HepG2 (cell line): ENCODE measurements around the gene GABARAPL2. TPM values are rescaled to one million over a fixed set of nuclear protein-coding genes. Genes with fewer than 3 reads are reported as not detected.

Source experiments
- ATAC-seq: fragments of 200-7000 bp; cut with Tn5 transposase; 3 replicates; pipeline ENCODE4 v1.9.1; 2020; ENCODE audit warnings: mild to moderate bottlenecking, moderate library complexity
- BruUV-seq: library from RNA; stranded (reverse); fragments of 400-500 nt; replicated peaks from 2 replicates; lab custom pipeline; 2021; lab: Mats Ljungman, UMichigan
- CTCF ChIA-PET: fragments of 300-600 bp; formaldehyde crosslinking; extraction: SDS; loops from one replicate; lab custom pipeline; 2021; ENCODE audit warnings: low total read pairs, inconsistent platforms, low intra/inter-chr PET ratio; lab: Yijun Ruan, JAX
- POLR2A ChIA-PET: fragments of 350-600 bp; sonication (Branson Sonifier 250); formaldehyde crosslinking; loops from one replicate; lab custom pipeline; 2020; ENCODE audit warnings: antibody characterized with exemption, inconsistent platforms; lab: Yijun Ruan, JAX
- DNase-seq: peaks from one replicate; pipeline ENCODE4 v3.0.0-alpha.2; 2015; ENCODE audit warnings: low spot score
- FAIRE-seq: peaks from 3 replicates; lab custom pipeline; 2011; peaks lifted over from hg19 to GRCh38; lab: Jason Lieb, UNC
- H2AFZ ChIP-seq: one replicate; pipeline ENCODE4 v1.6.1; 2011; ENCODE audit warnings: low read length, inconsistent platforms
- H3K27ac ChIP-seq: fragments of 300-600 bp; 3 replicates; pipeline ENCODE4 v1.8.0; 2011; ENCODE audit warnings: mixed run types, mild to moderate bottlenecking, mixed read lengths, low read length, inconsistent platforms; ENCODE audit not compliant: insufficient read depth; ENCODE audit errors: extremely low read length
- H3K27me3 ChIP-seq, 2 experiments: fragments of 200-600 bp in 1 of 2; 2 replicates in 1 of 2; 3 replicates in 1 of 2; pipeline versions ENCODE4 v1.6.0 to v1.8.0; 2011; ENCODE audit warnings: low read length in 2 of 2, mild to moderate bottlenecking in 2 of 2, moderate library complexity in 2 of 2, inconsistent platforms in 1 of 2; ENCODE audit not compliant: insufficient read depth in 2 of 2, control insufficient read depth in 1 of 2
- H3K36me3 ChIP-seq, 2 experiments: fragments of 200-600 bp in 1 of 2; replicated peaks in 1 of 2; 2 replicates in 1 of 2; 3 replicates in 1 of 2; pipeline versions ENCODE4 v1.5.1 to v1.8.0; 2011; ENCODE audit warnings: low read length in 2 of 2, inconsistent platforms in 1 of 2; ENCODE audit not compliant: insufficient read depth in 2 of 2, control insufficient read depth in 1 of 2
- H3K4me1 ChIP-seq: 2 replicates; pipeline ENCODE4 v1.5.1; 2012; ENCODE audit warnings: low read length, inconsistent platforms; ENCODE audit not compliant: insufficient read depth
- H3K4me2 ChIP-seq: 2 replicates; pipeline ENCODE4 v1.6.0; 2011; ENCODE audit warnings: low read depth, low read length, inconsistent platforms
- H3K4me3 ChIP-seq, 3 experiments: fragments of 200-600 bp in 1 of 3; sonication (generic), shearing (Covaris generic) in 1 of 3; replicated peaks in 1 of 3; 2 replicates each; pipeline ENCODE4 v1.5.1; 2011 to 2016; ENCODE audit warnings: low read length in 3 of 3, inconsistent platforms in 2 of 3, low read depth in 2 of 3, mild to moderate bottlenecking in 2 of 3, control low read depth in 1 of 3, mixed read lengths in 1 of 3; ENCODE audit not compliant: insufficient read depth in 1 of 3
- H3K79me2 ChIP-seq: one replicate; pipeline ENCODE4 v1.6.1; 2011; ENCODE audit warnings: low read length, inconsistent platforms; ENCODE audit not compliant: insufficient read depth
- H3K9ac ChIP-seq: 2 replicates; pipeline ENCODE4 v1.6.0; 2011; ENCODE audit warnings: mild to moderate bottlenecking, low read depth, low read length, inconsistent platforms; ENCODE audit not compliant: insufficient read depth
- H3K9me3 ChIP-seq: 2 replicates; pipeline ENCODE4 v1.5.1; 2012; ENCODE audit warnings: mild to moderate bottlenecking, low read length
- H4K20me1 ChIP-seq: 2 replicates; pipeline ENCODE4 v1.6.0; 2011; ENCODE audit warnings: inconsistent platforms, mild to moderate bottlenecking, low read length, moderate library complexity; ENCODE audit not compliant: insufficient read depth
- FOXO4 ChIP-seq: sonication (generic); formaldehyde crosslinking; conservative IDR thresholded peaks from 2 replicates; pipeline ENCODE4 v1.8.1; 2023; ENCODE audit warnings: missing genetic modification reagents
- SMAD9 ChIP-seq: sonication (generic); formaldehyde crosslinking; IDR thresholded peaks from 2 replicates; pipeline ENCODE4 v1.5.1; 2020; ENCODE audit warnings: mild to moderate bottlenecking, missing genetic modification reagents
- SP5 ChIP-seq: IDR thresholded peaks from 2 replicates; pipeline ENCODE4 v1.6.1; 2016; ENCODE audit warnings: low read depth, borderline replicate concordance
- WGBS: methylation state at CpG from one replicate; pipeline ENCODE4 v1.1.6; 2017; ENCODE audit warnings: low lambda C conversion rate; 5-methylcytosine and 5-hydroxymethylcytosine counted together
- in situ Hi-C: cut with HindIII; loops from 2 replicates; pipeline ENCODE4 v1.10.0; 2017; ENCODE audit warnings: low pct_unique_long_range_greater_than_20kb; ENCODE audit not compliant: extremely low pct_ligation_motif_present
- intact Hi-C: fragments of 100-400 bp; cut with micrococcal nuclease; formaldehyde crosslinking; loops from one replicate; pipeline ENCODE4 v1.10.0; 2022; ENCODE audit not compliant: unreplicated experiment
- polyA plus RNA-seq, 8 experiments: library from polyadenylated mRNA; depleted of rRNA in 3 of 8; stranded (reverse) in 7 of 8; unstranded in 1 of 8; fragments of >200 nt; fragmentation: Illumina TruSeq in 4 of 8; extraction: Trizol in 4 of 8; gene quantifications; 2 replicates each; pipeline versions ENCODE4 v1.2.1 to v1.2.3, GENCODE V29; 2011 to 2016; ENCODE audit warnings: low read depth in 4 of 8, missing spikeins in 1 of 8, mixed read lengths in 1 of 8; ENCODE audit not compliant: insufficient read depth in 1 of 8
- total RNA-seq, 5 experiments: library from RNA; depleted of rRNA; stranded (reverse); fragments of >200 nt; fragmentation: Illumina TruSeq; extraction: Trizol; gene quantifications; 2 replicates each; pipeline ENCODE4 v1.2.3, GENCODE V29; 2016; ENCODE audit warnings: low read depth in 1 of 5

The GABARAPL2 gene
- total and polyA plus RNA-seq, 2 of the 13 experiments (the other 11 are each of a cell fraction or from before 2014, with no cell fraction given) = 76.4 to 83.0 TPM

- no peak overlapping the region for H3K4me3 ChIP-seq
- no peak for FAIRE-seq
- WGBS = 87% methylated on average over 5 of the region's 5 CpGs
- H3K4me2 ChIP-seq = no peak overlapping the region
- no TSS peak for BruUV-seq
- H3K27me3 ChIP-seq = no peaks in the 10 kb centered on the region; a peak in 1 of 5 replicates
- H3K27ac ChIP-seq = no peak overlapping the region
- intact Hi-C loops = no loop called here
- in situ Hi-C loops = no loop called here
- no peaks in the 10 kb centered on the region for H3K9me3 ChIP-seq
- DNase-seq = no peak
- TF ChIP-seq SMAD9 (CRISPR knock-in tag) = no peak
- no peak overlapping the region for H2AFZ ChIP-seq
- H3K36me3 ChIP-seq = peaks cover 21 to 65% of the 10 kb centered on the region in 2 experiments
- no peak for ATAC-seq
- peaks cover 13% of the 10 kb centered on the region; the same call in 1 of the 2 replicates for H4K20me1 ChIP-seq
- H3K4me1 ChIP-seq = peaks cover 18% of the 10 kb centered on the region
- CTCF ChIA-PET = no interaction called here
- no peak overlapping the region for H3K9ac ChIP-seq
- POLR2A ChIA-PET = no interaction called here
- peaks cover 13% of the 10 kb centered on the region for H3K79me2 ChIP-seq
Measured at GRCh38 chr16:75570396-75571065, 4.4 kb downstream of the GABARAPL2 start.

- in situ Hi-C loops (no loop called here), intact Hi-C loops (no loop called here)
- Histone ChIP-seq H3K27me3 (no peaks in the 10 kb centered on the region), H3K4me2 (no peak overlapping the region), H3K36me3 (peaks cover 25 to 84% of the 10 kb centered on the region in 2 experiments), H3K79me2 (no peaks in the 10 kb centered on the region), H3K4me3 (no peak overlapping the region), H3K9ac (no peak overlapping the region), H2AFZ (no peak overlapping the region), H3K4me1 (peaks cover 3% of the 10 kb centered on the region; the same call in 1 of the 2 replicates), H3K9me3 (no peaks in the 10 kb centered on the region), H4K20me1 (no peaks in the 10 kb centered on the region), H3K27ac (no peak overlapping the region)
- ATAC-seq = no peak
- CTCF ChIA-PET = no interaction called here
- no peak for FAIRE-seq
- WGBS = 98% methylated on average over 3 of the region's 3 CpGs
- no TSS peak for BruUV-seq
- TF ChIP-seq SP5 (no peak), FOXO4 (0 out of 2 replicates have a peak, but pooled peaks have one; percentile 52)
- no peak for DNase-seq
- POLR2A ChIA-PET = no interaction called here
Measured at GRCh38 chr16:75572864-75573542, 6.8 kb downstream of the GABARAPL2 start.
